COLO668 (cell line): ENCODE data around the gene KIF26A.
A peak's percentile ranks its signal among the peaks of the same experiment; 100 is the strongest.

ENCODE experiments used
- DNase-seq: peaks from one replicate; lab custom pipeline; 2025; ENCODE audit not compliant: unreplicated experiment; lab: John Stamatoyannopoulos, UW

Gene KIF26A

DNA sequence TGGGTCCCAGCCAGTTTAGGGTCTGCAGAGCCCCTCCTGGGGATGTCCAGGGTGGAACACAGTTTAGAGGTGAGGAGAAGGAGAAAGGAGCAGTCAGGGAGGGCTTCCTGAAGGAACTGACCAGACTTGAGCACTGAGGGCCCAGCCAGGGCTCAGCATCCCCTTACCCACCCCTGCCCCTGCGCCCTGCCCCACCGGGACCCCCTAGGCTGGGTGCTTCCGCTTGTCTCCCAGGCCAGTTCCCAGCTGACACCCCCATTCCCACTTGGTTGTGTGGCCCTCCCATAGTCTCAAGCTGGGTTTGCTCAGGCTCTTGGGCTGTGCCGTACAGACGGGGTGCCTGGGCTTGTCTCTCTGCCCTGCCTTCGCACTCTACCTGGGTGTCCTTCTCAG lies 26.3 kb upstream of the KIF26A start:
- DNase-seq: no peak

- no peak for DNase-seq
Measured at GRCh38 chr14:104112609-104113571, 25.5 kb upstream of the KIF26A start.

DNA sequence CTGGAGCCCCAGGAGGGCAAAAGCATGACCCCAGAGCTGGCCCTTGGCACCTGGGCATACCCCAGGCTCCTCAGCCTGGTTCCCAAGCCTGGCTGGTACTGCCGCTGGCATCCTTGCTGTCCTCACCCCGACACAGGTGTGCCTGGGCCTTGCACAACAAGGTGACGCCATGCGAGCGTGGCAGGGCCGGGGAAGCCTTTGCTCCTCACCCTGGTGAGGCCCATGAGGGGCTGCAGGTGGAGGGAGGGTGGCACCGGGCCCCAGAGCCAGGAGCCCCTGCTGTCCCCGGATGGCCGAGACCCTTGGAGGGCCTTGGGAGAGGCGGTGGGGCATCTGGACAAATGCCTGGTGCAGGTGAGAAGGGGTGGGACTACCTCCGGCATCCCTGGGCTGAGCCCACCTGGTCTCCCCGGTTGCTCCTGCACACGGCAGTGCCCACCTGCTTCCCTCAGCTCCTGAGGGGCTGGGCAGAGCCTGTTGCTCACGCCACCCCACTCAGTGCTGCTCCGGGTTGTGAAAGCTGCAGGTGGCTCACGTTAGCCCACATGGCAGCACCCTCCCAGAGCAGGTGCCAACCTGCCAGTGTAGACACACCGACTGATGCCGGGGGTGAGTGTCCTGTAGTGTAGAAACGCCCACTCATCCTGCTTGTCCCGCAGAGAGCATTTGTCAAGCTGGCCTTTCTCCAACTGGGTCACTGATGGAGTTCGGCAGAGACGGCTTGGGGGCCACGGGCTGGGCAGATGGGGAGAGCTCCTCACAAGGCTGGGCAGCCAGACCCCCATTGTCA lies 24.6 kb upstream of the KIF26A start:
- no peak for DNase-seq

DNA sequence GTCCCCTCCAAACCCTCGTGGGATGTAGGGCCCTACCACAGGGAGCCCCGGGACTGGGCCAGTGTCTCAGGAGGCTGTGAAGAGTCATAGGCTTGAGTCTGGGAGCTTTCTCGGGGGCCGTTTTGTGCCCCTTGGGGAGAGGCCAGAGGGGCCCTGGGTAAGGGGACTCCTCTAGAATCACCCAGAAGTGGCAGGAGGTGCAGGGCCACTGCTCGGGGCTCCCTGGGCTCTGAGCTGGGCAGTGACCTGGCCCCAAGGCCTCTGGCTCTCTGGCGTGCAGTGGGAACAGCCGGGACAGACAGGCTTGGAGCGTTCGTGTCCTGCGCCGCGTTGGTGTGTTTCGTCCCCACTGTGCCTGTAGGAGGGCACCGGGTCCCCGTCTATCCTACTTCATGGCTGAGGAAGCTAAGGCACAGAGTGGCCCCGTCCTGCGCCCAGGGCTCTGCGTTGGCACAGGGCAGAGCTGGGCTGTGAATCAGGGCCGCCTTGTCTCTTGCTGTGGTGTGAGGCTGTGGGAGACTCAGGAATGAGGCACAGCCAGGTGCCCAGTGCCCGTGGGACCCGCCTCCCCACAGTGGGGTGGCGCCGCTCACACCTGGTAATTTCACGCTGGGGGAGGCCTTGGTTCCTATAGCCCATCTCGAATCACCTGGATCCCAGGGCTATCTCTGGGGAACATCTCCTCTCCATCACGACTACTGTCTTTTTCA lies 23.8 kb upstream of the KIF26A start:
- DNase-seq: no peak

- no peak for DNase-seq
Measured at GRCh38 chr14:104115131-104115600, 23.2 kb upstream of the KIF26A start.

DNA sequence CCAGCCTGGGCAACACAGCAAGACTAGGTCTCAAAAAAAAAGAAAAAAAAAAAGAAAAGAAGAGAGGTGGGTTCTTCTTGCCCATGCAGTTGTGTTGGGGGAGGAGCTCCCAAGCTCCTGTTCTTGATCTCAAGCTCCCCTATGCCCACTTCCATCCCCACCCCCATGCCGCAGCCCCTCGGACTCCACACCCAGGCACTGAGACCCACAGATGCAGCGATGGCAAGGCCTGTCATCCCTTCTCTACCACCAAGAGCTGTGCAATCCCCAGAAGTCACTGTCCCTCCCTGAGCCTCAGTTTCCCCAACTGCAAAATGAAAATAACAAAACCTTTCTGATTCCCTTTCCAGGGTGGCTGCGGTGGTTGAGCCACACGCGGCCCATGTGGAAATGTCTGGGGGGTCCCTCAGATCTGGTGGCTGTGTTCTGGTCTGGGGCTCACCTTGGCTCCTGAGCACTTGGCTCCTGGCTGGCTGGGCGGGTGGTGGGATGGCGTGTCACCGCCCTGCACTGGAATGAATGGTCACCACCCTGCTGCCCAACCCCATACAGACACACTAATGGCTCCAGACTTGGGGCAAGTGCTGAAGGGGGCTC lies 22.6 kb upstream of the KIF26A start:
- DNase-seq: no peak

- DNase-seq: no peak
Measured at GRCh38 chr14:104116288-104116755, 22.1 kb upstream of the KIF26A start.

- DNase-seq: peak; percentile 30
Measured at GRCh38 chr14:104116756-104117340, 21.5 kb upstream of the KIF26A start.

DNA sequence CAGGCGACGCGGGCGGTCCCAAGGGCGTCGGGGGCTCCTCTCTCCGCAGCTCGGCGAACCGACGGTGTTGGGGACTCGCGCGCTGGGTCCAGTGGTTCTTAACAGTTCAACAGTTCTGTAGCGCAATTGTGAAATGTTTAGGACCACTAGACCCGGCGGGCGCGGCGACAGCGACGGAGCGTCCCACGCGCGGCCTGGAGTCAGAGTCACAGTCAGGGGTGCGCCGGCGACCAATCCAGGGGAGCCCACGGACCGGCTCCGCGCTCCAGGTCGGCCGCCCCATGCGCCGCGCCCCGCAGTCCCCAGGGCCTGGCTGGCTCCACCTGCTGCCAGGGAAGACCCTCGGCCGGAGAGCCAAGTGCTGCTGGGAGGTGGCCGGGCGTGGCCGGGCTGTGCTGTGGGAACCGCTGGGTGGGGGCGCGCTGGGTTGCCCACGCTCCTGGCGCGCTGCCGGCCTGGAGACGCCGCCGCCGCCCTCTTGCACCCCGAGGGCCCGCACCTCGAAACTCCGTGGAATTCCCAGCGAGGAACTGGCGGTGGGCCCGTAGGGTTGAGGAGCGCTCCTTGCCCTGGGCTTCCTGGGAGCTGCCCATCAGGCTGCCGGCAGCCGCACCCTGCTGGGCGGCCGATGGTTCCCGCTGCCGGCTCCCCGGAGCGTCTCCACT lies 20.9 kb upstream of the KIF26A start:
- DNase-seq: no peak

GRCh38 chr14:104118006-104118844 lies 20.2 kb upstream of the KIF26A start:
- no peak for DNase-seq

- DNase-seq: no peak
Measured at GRCh38 chr14:104119119-104119487, 19.3 kb upstream of the KIF26A start.

- DNase-seq: no peak
Measured at GRCh38 chr14:104119488-104120251, 18.7 kb upstream of the KIF26A start.

DNA sequence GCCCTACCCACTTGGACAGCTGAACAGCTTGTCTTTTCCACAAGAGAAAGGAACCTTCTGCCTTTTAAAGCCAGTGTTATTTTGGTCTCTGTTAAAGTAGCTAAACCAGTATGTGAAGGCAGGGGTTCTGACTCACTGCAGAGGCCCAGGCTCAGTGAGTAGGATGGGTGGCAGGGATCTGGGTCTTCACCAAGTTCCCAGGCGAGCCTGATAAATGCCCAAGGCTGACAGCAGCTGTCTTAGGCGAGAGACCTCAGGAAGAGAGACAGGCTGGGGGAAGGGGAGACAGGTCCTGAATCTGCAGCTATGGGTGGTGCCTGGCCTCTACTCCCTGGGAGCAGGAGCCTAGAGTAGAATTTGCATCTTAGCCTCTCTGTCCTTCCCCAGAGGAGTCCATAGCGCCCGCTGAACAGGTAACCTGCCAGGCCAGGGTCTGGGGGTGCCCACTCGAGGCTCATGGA lies 18.1 kb upstream of the KIF26A start:
- no peak for DNase-seq

DNA sequence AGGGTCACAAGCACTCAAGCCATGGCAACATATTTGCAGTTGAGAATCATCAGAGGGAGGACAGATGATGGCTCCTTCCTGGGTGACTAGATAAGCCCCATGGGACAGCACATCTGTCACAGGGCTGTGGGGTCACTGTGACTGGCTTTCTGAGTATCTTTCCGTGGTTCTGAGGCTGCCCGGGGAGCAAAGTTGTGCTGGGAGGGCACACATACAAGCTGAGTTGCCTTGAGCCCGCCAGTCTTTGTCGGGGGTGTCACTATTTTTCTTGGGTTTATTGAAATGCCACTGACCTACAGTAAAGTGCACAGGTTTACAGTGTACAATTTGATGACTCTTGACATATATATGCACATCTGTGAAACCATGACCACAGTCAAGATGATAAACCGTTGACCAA lies 17.2 kb upstream of the KIF26A start:
- DNase-seq: no peak

DNA sequence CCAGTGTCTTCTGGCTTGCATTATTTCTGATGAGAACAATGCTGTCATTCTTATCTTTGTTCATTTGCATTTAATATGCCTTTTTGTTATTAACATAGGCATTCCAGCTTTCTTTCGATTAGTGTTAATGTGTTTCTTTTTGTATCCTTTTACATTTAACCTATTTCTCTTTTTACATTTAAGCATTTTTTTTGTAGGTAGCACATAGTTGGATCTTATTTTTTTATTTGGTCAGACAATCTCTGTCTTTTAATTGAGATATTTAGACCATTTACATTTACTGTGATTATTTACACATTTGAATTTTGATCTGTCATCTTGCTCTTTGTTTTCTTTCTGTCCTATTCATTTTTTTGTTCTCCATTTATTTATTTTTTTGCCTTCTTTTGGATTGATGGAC lies 14.5 kb upstream of the KIF26A start:
- DNase-seq: no peak

DNA sequence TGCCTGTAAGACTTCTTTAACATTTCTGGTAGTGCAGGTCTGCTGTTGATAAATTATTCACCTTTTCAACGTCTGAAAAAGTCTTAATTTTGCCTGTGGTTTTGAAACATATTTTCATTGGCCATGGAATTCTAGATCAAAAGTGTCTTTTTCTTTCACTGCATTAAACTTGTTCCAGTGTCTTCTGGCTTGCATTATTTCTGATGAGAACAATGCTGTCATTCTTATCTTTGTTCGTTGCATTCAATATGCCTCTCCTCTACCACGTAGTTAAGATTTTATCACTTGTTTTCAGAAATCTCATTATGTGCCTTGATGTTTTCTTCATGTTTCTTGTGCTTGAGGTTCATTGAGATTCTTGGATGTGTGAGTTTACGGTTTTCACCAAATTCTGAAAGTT lies 13.4 kb upstream of the KIF26A start:
- DNase-seq: no peak

GRCh38 chr14:104126753-104127152 lies 11.6 kb upstream of the KIF26A start:
- no peak for DNase-seq

DNA sequence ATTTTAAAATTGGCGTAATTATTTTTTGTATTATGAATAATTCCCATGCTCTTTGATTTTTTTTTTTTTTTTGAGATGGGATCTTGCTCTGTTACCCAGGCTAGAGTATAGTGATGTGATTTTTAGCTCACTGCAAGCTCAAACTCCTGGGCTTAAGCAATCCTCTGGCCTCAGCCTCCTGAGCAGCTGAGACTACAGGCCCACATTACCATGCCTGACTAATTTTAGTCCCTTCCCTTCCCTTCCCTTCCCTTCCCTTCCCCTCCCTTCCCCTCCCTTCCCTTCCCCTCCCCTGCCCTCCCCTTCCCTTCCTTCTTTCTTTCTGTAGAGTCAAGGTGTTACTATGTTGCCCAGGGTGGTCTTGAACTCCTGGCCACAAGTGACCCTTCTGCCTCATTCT lies 9.4 kb upstream of the KIF26A start:
- DNase-seq: no peak
